HG02678 (cell line): ENCODE data around the gene BPIFA1.

Experiments used
- ATAC-seq: cut with Tn5 transposase; IDR thresholded peaks from one replicate; pipeline ENCODE4 v1.9.1; 2021; ENCODE audit warnings: mild to moderate bottlenecking, moderate library complexity; ENCODE audit not compliant: unreplicated experiment

Gene BPIFA1

GRCh38 chr20:33235696-33236095, at the start of gene BPIFA1:
TSS of gene BPIFA1 (plus strand) at chr20:33235996. CDS start at chr20:33237712, 1,716 bp downstream.
- no peak for ATAC-seq

GRCh38 chr20:33187491-33187890, 48.3 kb upstream of the BPIFA1 start:
- ATAC-seq: no peak

- ATAC-seq: no peak
Measured at GRCh38 chr20:33188421-33188820, 47.4 kb upstream of the BPIFA1 start.

GRCh38 chr20:33191484-33191883, 44.3 kb upstream of the BPIFA1 start:
- ATAC-seq: no peak

- ATAC-seq: no peak
Measured at GRCh38 chr20:33191955-33192354, 43.8 kb upstream of the BPIFA1 start.

- ATAC-seq: no peak
Measured at GRCh38 chr20:33192912-33193501, 42.8 kb upstream of the BPIFA1 start.

GRCh38 chr20:33199026-33199425, 36.8 kb upstream of the BPIFA1 start:
- ATAC-seq: no peak

- no peak for ATAC-seq
Measured at GRCh38 chr20:33202451-33202850, 33.3 kb upstream of the BPIFA1 start.

GRCh38 chr20:33203444-33203843, 32.4 kb upstream of the BPIFA1 start:
- no peak for ATAC-seq

GRCh38 chr20:33209789-33210188, 26.0 kb upstream of the BPIFA1 start:
- no peak for ATAC-seq

GRCh38 chr20:33210371-33210770, 25.4 kb upstream of the BPIFA1 start:
- no peak for ATAC-seq

- no peak for ATAC-seq
Measured at GRCh38 chr20:33211817-33212424, 23.9 kb upstream of the BPIFA1 start.

- no peak for ATAC-seq
Measured at GRCh38 chr20:33217052-33217451, 18.7 kb upstream of the BPIFA1 start, which contains the start of gene BPIFA3. TSS of gene BPIFA3 (plus strand) at chr20:33217352. CDS start at chr20:33217537, 185 bp downstream.

- ATAC-seq: no peak
Measured at GRCh38 chr20:33224399-33224798, 11.4 kb upstream of the BPIFA1 start.

GRCh38 chr20:33229843-33230242, 6.0 kb upstream of the BPIFA1 start:
- no peak for ATAC-seq

- ATAC-seq: no peak
Measured at GRCh38 chr20:33231237-33231636, 4.6 kb upstream of the BPIFA1 start.

GRCh38 chr20:33232486-33233072, 3.2 kb upstream of the BPIFA1 start:
- no peak for ATAC-seq

GRCh38 chr20:33233129-33233774, 2.5 kb upstream of the BPIFA1 start:
- no peak for ATAC-seq

GRCh38 chr20:33234050-33234449, 1.7 kb upstream of the BPIFA1 start:
- no peak for ATAC-seq

GRCh38 chr20:33236351-33236750, 555 bp downstream of the BPIFA1 start:
- no peak for ATAC-seq

GRCh38 chr20:33237989-33238388, 2.2 kb downstream of the BPIFA1 start:
- ATAC-seq: no peak

- no peak for ATAC-seq
Measured at GRCh38 chr20:33239418-33239817, 3.6 kb downstream of the BPIFA1 start.
